ENCODE results near the gene ZNF561.

Gene ZNF561

GRCh38 chr19:9622531-9622930, 1.5 kb upstream of the ZNF561 start:
- no peak for DNase-seq (ENCODE audit: low read depth)
- TF ChIP-seq MYC (IDR thresholded peaks at IDR 0.05; ENCODE audit: low read depth, low read length) (no peak), CTCF (IDR thresholded peaks at IDR 0.05; ENCODE audit: low read depth, low read length) (no peak), POLR2A (IDR thresholded peaks at IDR 0.05; ENCODE audit: extremely low read depth, insufficient read length) (no peak)
- TF ChIP-seq, protein P1, sequence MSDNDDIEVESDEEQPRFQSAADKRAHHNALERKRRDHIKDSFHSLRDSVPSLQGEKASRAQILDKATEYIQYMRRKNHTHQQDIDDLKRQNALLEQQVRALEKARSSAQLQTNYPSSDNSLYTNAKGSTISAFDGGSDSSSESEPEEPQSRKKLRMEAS (IDR thresholded peaks at IDR 0.05; ENCODE audit: low read depth, low read length) = no peak
- H3K4me3 ChIP-seq (ENCODE audit: low read depth, low read length) = peak overlapping the region; percentile 70

DNA sequence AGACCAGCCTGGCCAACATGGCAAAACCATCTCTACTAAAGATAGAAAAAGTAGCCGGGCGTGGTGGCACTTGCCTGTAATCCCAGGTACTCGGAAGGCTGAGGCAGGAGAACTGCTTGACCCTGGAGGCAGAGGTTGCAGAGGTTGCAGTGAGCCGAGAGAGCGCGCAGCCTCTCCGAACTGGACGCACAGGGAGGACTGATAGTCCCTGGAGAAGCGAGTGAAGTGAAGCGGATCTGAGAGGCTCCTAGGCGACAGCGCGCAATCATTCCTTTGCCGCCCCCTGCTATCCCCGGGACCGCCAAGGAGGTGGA, 233 bp downstream of the ZNF561 start:
- DNase-seq (ENCODE audit: low read depth) = no peak
- H3K4me3 ChIP-seq (ENCODE audit: low read depth, low read length) = peak overlapping the region; percentile 70
- TF ChIP-seq POLR2A (IDR thresholded peaks at IDR 0.05; ENCODE audit: extremely low read depth, insufficient read length) (no peak), CTCF (IDR thresholded peaks at IDR 0.05; ENCODE audit: low read depth, low read length) (no peak), MYC (IDR thresholded peaks at IDR 0.05; ENCODE audit: low read depth, low read length) (no peak)
- TF ChIP-seq, protein P1 (IDR thresholded peaks at IDR 0.05; ENCODE audit: low read depth, low read length) = no peak

DNA sequence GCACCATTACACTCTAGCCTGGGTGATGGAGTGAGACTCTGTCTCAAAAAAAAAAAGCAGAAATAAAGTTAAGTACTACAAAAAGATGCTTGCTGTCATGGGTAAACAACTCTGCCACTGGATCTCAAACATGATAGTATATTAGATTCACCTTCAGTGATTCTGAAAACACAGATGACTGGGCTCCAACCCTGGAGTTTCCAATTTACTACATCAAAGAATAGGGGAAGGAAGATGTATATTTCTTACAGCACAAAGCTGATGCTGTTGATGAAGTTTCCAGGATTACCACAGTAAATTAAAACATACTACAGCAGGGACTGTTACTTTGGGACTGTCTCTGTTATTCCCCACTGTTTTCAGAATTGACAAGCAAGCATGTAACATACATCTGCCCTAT, 5.2 kb downstream of the ZNF561 start:
- H3K4me3 ChIP-seq (ENCODE audit: low read depth, low read length) = no peak overlapping the region
- no peak for TF ChIP-seq MYC (IDR thresholded peaks at IDR 0.05; ENCODE audit: low read depth, low read length)
- no peak for TF ChIP-seq CTCF (IDR thresholded peaks at IDR 0.05; ENCODE audit: low read depth, low read length)
- TF ChIP-seq POLR2A (IDR thresholded peaks at IDR 0.05; ENCODE audit: extremely low read depth, insufficient read length) = no peak
- TF ChIP-seq, protein P1 (IDR thresholded peaks at IDR 0.05; ENCODE audit: low read depth, low read length) = no peak
- no peak for DNase-seq (ENCODE audit: low read depth)

- DNase-seq (ENCODE audit: low read depth) = no peak
- TF ChIP-seq POLR2A (IDR thresholded peaks at IDR 0.05; ENCODE audit: extremely low read depth, insufficient read length) (no peak), MYC (IDR thresholded peaks at IDR 0.05; ENCODE audit: low read depth, low read length) (no peak), CTCF (IDR thresholded peaks at IDR 0.05; ENCODE audit: low read depth, low read length) (no peak)
- TF ChIP-seq, protein P1 (IDR thresholded peaks at IDR 0.05; ENCODE audit: low read depth, low read length) = no peak
- H3K4me3 ChIP-seq (ENCODE audit: low read depth, low read length) = no peak overlapping the region
Observed at GRCh38 chr19:9610484-9611113, 10.4 kb downstream of the ZNF561 start.

GRCh38 chr19:9608912-9609311, 12.1 kb downstream of the ZNF561 start:
- no peak for DNase-seq (ENCODE audit: low read depth)
- no peak overlapping the region for H3K4me3 ChIP-seq (ENCODE audit: low read depth, low read length)
- TF ChIP-seq MYC (IDR thresholded peaks at IDR 0.05; ENCODE audit: low read depth, low read length) (no peak), CTCF (IDR thresholded peaks at IDR 0.05; ENCODE audit: low read depth, low read length) (no peak), POLR2A (IDR thresholded peaks at IDR 0.05; ENCODE audit: extremely low read depth, insufficient read length) (no peak)
- TF ChIP-seq, protein P1 (IDR thresholded peaks at IDR 0.05; ENCODE audit: low read depth, low read length) = no peak

Data from NB4 (cell line).